Germinal center (tissue), 1 donor: Measurements from ENCODE around the gene EXD3.
A peak's percentile ranks its signal among the peaks of the same experiment; 100 is the strongest.

Source experiments
- DNase-seq: peaks from one replicate; pipeline ENCODE4 v3.0.0; 2012; ENCODE audit warnings: mixed read lengths, low spot score

The EXD3 gene

DNA sequence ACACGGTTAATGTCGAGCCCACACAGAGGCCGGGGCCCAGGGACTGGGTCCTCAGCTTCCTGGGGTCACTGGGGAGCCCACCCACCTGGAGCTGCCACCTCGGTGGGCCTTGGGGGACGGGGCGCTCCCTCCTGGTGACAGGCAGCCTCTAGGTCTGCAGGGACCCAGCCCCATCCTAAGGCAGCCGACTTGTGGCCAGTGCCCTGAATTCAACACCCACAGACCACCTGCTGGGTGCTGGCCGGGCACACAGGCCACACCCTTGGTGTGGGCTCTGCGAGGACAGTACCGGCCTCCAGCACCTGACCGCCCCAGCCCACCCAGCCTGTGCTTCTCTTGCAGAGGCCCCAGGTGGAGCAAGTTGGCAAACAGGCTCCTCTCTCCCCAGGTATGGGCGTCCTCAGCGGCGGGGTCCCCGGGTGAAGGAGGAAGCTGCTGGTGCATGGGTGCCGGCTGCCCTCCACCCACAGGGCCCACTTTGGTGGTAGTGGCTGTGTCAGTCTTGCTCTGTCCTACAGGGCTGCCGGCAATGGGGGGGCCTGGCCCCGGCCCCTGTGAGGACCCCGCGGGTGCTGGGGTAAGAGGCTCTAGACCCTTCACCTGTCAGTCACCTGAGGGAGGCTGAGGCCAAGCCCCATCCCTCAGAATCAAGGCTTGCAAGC, 9.9 kb upstream of the EXD3 start:
- DNase-seq = no peak

DNA sequence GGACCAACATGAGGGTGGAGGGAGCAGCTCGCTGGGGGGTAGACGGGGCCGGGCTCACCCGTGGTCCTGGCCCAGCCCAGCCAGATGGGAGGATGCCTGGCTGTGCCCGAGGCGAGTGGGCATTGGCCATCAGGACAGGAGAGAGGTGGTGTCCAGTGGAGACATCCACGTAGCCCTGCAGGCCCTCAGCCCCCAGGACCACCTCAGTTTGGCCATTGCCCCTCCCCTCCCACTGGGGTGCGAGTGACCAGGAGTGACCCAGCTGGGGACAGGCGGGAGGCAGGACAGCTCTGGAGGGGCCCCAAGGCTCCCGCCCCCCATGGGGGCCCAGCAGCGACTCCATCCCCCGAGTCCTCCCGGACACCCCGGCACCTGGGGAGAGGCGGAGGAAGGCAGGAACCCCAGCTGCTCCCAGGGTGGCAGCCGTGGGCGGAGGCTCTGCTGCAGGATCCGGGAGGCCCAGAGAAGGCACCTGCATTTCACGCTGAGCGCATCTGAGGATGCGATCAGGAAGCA, 8.5 kb upstream of the EXD3 start:
- peak; percentile 6 for DNase-seq

DNA sequence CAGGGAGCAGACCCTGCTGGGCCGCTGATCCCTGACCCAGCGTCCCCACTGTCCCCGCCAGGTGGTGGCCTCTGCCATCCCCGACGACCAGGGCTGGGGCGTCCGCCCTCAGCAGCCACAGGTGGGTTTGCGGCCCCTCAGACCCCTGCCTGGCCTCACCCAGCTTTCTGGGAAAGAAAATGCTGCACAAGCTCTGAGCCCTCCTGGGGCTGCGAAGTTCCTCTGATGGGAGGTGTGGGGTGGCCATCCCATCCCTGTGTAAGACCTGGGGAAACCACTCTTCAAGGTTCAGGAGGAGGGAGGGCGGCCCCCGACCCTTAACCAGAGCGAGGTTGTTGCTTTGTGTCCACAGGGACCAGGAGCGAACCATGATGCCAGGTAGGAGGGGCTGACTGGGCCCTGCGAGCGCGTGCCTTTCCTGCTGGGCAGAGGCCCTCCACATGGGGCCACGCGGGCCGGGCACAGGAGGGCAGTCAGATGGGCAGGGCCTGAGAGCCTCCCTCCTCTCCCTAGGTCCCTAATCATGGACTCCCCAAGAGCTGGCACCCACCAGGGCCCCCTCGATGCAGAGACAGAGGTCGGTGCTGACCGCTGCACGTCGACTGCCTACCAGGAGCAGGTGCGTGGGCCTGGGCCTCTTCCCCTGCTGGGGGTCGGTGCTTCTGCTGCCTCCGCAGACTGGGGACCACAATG, 7.9 kb upstream of the EXD3 start:
- DNase-seq = no peak

DNA sequence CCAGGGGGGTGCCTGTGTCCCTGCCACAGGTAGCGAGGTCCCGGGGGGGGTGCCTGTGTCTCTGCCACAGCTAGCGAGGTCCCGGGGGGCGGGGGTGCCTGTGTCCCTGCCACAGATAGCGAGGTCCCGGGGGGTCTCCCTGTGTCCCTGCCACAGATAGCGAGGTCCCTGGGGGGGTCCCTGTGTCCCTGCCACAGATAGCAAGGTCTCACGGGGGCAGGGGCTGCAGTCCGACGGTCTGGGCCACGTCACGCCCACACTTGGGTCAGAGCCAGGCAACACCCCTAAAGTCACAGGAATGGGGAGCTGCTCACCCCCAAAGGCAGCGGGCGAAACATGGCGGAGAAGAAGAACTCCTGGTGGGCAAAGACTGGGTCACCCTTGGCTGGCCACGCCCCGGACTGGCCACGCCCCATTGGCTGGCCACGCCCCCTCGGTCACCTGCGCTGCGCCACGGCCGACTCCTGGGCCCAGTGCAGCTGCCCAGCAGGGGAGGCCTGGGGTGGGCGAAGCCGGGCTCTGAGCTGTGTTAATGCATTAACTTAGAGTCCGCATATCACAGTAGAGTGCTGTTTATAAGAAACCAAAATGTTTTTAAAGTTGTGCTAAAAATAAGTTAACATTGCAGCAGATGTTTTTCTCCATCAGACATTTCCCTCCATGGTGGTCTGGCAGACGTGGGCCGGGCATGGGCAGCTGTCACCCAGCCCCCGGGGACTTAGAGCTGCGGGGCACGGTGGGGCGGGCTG, 7.2 kb upstream of the EXD3 start:
- DNase-seq = peak; percentile 67

DNA sequence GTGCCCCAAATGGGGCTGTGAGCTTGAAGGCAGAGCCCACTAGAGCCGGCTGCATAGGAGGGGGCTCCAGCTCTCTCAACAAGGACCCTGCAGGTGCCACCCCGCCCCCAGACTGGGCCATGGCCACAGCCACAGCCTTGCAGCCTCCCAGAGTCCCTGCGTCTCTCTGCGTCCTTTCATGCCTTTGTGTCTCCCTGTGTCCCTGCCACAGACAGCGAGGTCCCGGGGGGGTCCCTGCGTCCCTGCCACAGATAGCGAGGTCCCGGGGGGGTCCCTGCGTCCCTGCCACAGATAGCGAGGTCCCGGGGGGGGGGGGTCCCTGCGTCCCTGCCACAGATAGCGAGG, 6.6 kb upstream of the EXD3 start:
- no peak for DNase-seq

DNA sequence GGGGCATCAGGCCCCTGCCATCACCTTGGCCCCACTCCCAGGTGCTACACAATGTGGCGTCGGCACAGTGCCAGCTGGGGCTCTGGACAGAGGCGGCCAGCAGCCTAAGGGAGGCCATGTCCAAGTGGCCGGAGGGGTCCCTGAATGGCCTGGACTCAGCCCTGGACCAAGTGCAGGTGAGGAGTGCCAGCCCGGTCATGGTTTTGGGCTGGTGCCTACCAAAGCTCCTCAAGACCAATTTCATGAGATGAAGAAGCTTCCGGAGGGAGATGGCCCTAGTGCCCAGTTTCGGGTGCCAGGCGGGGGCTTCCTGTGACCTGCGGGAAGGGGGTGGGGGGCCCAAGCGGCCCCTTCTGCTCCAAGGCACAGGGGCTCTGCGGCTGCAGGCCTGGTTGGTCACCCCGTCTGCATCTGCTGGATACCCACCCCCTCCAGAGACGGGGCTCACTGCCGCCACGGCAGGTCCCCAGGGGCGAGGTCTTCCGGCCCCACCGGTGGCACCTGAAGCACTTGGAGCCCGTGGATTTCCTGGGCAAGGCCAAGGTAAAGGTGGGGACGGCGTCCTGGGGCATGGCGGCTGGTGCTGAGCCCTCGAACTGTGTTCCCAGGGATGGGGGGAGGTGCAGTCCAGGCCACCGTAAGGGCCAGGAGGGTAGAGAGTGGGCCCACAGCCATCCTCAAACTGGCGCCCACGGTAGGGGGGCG, 6.0 kb upstream of the EXD3 start:
- no peak for DNase-seq

DNA sequence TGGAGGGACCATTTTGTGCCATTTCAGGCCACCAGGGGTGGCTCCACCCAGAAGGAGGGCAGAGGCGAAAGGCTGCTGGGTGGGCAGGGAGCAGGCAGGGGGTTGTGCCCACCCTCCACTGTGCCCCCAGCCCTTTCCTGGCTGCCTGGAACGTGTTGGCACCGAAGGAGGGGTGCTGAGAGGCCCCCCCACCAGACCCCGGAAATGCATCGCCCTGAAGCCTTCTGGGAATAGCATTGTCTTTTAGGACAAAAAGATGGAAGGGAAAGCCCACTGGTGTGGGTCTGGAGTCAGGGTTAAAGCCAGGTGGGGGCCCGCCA, 5.3 kb upstream of the EXD3 start:
- no peak for DNase-seq

DNA sequence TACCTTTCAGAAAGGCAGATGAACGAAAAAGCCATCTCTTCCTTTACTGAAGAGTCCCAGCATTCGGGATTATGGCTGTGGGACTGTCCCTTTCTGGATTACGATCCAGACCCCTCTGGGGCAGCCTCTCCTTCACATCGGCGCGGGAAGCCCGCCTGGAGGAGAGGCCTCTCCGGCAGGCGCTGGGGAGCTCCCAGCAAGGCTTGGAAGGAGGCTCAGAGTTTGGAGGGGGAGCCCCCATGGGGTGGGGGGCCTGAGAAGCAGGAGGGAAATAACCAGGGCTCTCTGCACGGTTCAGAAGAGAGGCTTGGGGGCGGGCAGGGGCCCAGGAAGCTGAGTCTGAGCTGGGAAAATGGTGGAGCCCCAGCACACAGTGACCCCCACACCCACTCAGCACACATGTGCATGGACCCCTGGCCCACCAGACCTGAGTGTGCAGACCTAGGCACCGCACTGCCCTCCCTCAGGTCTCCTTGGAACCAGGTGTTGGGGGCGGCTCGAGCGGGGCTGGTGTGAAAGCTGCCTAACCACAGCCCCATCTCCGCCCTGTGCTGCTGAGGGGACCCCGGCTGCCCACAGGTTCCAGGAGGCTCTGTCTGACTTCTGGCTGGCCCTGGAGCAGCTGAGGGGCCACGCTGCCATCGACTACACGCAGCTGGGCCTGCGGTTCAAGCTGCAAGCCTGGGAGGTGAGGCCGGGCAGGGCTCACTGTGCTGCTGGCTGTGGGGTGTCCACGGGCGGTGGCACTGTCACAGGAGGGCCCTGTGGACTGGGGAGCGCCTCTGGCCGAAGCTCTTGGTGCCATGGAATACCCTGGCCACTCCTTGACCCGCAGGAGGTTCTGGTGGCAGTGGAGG, 4.7 kb upstream of the EXD3 start:
- no peak for DNase-seq

DNA sequence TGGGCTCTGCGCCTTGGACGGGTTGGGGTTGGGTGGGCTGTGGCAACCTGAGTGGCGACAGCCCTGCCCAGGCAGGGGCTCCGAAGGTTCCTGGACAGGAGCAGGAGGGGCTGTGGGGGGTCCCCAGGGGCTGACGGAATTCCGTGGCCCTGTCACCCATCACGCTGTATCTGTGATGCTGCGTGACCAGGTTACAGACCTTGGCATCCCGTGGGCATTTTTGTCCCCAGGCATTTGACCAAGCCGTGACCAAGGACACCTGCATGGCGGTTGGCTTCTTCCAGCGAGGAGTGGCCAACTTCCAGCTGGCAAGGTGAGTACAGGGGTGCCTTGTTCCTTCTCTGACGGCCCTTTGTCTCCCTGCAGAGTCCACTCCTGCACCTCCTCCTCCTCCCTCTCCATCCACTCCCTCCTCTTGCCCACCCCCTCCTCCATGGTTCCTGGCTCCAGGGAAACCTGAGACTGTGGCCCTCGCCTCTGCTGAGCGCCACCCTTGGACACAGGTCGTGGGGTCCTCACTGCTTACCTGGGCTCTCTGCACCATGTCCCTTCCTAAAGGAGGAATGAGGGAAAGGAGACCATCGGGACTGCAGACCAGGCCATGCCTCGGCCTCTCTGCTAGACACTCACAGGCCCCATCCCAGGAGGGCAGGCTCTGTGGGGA, 3.2 kb upstream of the EXD3 start:
- no peak for DNase-seq

DNA sequence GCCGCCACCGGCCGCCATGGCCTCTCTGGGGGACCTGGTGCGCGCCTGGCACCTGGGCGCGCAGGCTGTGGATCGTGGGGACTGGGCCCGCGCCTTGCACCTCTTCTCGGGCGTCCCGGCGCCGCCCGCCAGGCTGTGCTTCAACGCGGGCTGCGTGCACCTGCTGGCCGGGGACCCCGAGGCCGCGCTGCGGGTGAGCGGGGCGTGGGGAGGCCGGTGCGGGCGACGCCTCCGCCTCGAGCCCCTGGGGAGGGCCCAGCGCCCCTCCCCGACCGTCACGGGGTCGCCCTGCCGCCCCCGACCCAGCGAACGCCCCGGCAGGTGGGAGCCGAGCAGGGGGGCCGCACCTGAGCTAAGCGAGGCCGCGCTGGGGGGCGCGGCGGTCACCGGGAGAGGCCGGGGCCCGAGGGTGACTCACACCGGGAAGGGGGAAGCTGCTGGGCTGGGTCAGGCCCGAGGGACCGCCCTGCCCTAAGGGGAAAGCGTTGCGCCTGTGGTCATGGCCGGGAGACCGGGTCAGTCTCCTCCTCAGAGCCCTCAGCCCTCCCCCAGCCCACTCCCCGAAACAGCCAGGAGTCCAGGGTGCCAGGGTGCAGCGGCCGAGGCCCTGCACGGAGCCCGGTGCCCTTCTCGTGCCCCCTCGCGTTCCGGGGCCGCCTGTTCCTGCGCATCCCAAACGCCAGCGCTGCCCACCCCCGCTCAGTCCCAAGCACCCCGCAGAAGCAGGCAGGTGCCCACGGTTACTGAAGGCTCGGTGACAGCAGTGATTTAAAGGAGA, 741 bp upstream of the EXD3 start:
- no peak for DNase-seq

DNA sequence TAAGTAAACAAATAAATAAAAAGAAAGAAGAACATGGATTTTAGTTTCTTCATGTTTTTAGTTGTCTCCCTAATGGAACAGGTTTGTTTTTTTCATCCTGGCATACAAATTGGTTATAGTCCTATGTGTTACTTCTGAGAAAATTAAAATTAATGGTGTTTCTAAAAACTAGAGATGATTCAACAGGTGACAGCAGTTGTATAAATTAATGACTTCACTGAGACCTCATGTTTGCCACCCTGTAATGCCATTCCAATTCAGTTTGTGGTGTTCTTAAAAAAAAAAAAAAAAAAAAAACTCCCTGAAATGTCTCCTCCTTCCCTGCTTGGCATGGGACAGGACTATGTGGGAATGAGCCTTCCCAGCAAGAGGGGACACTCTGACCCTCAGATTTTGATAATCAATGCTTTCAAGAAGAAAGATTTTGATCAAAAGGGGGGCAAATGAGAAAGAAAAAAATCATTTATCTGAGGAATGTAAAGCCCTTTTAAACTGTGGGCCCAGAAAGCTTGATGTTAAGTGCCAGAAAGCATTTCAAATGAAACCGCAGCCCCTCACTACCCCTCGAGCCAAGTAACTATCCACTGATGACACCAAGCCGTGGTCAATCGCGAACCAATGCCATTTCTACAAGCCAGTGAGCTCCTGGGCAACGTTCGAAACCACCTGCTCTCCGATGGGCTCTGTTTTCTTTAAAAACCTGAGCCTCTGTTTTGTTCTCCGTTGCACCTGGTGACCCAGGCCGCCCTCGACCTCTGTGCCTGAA, 941 bp downstream of the EXD3 start:
- DNase-seq = no peak

DNA sequence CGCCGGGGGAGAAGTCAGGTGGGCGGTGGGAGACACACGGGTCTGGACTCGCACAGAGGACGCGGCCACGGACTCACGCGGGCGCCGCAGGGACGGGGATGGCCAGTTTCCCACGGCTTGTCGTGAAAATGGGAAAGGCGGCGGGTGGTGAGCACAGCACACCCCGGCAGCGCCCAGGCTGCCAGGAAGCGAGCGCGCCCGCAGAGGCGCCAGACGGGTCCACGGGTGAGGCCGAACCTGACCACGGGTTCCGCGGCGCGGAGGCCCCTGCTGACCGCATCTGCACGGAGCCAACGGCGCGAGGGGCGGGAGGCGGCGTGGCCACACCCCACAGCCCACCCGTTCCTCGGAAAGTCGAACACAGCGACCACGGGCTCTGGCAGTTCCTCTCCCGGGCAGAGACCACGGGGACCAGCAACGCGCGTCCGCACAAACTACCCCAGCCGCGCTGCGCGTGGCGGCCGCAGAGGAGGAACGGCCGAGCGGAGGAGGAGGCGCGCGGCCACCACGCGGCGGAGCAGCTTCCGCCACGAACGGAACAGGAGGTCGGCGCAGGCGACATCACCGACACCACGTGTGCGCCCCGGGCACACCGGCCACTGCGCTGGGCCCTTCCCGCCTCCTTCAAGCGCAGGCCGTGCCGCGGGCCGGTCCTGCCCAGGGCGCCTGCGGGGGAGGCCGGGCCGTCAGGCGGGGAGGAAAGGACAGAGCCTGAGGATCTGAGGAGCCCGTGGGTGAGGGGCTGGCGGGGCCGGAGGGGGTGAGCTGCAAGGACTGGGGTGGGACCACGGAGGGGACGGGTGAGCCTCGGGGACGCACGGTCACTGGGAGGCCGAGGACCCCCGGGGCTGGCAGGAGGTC, 5.6 kb downstream of the EXD3 start:
- DNase-seq = no peak

DNA sequence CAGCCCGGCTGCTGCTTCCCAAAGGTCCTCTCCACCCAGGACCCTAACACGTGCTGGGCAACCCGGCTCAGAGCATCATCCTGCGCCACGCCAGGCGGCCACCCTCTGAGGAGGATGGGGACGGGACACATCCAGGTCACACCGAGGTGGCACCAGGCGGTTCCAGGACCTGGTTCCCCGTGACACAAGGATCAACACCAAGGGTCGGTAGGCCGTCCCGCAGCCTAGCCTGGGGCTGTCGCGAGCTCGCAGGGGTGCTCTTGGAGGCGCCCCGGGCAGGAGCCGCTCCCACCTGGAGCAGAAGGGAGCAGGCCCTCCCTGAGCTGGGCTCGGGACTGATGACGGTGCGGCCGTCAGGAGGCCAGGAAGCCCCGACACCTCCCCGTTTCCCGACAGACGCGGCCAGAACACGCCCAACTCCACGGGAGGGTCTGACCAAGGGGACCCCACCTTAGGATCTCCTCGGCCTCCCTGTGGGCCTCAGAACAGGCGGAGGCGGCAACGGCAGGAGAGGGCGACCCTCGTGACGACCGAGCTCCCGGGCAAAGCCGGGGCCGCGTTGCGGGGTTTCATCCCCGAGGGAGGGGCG, 6.3 kb downstream of the EXD3 start:
- no peak for DNase-seq

DNA sequence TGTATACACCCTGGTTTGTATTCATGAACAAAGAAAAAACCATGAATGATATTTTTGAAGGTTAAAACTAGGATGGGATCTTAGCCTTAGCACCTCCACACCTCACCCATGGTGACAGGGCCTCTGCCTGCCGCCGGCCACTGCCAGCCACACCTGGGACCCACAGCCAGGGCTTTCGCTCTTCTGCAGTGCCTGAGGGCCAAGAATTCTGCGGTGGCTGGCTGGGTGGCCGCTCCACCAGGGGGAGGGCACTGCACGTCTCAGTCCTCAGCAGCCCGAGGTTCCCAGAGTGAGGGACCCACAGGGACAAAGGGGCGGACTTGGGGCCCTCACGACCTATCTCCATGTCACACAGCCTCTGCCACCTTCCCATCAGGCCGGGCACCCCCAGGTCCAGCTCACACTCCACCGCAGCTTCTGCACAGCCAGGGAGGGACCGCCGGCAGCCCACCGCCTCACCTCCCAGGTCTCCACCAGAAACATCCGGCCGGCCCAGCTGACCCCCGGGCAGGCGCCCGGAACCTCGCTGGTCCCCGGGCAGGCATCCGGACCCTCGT, 6.9 kb downstream of the EXD3 start:
- no peak for DNase-seq

DNA sequence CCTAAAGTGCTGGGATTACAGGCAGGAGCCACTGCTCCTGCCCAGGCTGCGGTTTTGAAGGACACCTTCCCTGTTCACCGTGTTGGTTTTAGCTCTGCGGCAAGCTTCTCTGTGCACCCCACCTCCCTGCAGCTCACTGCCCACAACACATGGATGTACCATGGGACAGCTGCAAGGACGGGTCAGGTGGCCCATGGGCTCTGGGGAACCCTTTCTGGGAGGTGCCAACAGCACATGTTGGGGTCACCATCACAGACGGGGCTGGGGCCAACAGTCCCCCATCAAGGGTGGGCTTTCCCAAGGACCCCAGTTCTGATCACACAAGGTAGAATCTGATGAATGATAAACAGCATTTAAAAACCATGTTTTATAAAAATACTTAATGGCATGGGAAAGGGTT, 7.5 kb downstream of the EXD3 start:
- no peak for DNase-seq

DNA sequence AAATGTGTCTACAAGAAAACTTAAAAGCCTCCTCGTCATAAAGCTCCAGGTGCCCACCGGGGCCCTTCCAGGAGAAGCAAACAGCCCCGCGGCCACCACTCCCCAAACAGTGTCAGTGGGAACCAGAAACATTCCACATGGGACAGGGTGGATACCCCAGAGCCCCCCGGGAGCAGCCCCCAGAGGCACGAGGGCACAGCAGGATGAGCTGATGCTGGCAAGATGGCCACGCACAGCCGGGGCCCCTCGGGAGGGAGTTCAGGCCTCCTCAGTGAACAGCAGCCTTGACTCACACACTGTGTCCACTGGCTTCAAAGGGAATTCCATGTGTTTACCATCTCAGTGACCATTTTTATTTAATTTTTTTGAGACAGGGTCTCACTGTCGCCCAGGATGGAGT, 10.5 kb downstream of the EXD3 start:
- no peak for DNase-seq

DNA sequence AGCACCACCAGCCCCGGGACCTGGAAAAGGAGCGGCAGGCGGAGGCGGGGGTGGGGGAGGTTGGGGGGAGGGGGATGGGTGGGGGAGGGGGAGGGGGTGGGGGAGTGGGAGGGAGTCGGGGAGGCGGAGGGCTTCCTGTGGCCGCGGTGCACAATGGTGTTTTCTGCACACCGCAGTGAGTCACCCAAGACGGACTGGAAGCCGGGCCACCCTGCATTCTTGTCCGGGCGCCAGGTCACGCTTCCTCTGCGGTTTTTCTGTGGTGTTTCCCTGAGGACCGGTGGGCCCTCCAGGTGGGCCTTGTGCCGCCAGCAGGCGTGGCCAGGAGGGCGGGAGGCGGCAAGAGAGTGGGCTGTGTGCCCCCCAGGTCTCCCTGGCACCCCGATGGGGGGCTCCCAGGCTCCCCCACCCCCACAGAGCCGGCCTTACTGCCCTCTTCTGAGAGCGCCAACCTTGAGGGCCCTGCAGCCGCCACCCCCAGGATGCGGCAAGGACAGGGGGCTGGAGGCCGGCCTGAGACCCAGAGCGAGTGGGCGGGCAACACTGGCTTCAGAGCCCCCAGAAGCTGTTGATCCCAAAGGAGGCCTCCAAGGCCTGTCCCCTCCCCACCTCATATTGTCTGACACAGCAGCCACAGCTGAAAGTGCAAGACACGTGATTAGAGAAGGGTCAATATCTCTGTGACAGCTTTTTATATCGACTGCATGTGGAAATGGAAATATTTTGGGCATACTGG, 11.1 kb downstream of the EXD3 start:
- no peak for DNase-seq
